Skin epidermis (tissue), 12 donors: ENCODE results near the gene BAHD1.

Source experiments
- H3K27ac ChIP-seq, 21 experiments: fragments of 200-600 bp; sonication (generic) in 11 of 21; one replicate each; pipeline ENCODE4 v1.5.0; 2020; ENCODE audit warnings: mild to moderate bottlenecking in 3 of 21, inconsistent platforms in 2 of 21, moderate library complexity in 2 of 21
- H3K4me3 ChIP-seq, 7 experiments: fragments of 200-600 bp; sonication (generic) in 2 of 7; one replicate each; pipeline ENCODE4 v1.5.0; 2020; ENCODE audit warnings: inconsistent platforms in 2 of 7, mild to moderate bottlenecking in 2 of 7, moderate library complexity in 1 of 7

BAHD1 gene

GRCh38 chr15:40483919-40484318 is 43.2 kb downstream of the BAHD1 start:
- H3K4me3 ChIP-seq = no peak overlapping the region
- no peak overlapping the region for H3K27ac ChIP-seq

- Histone ChIP-seq H3K27ac (no peak overlapping the region), H3K4me3 (no peak overlapping the region)
Measured at GRCh38 chr15:40486066-40486770, 45.5 kb downstream of the BAHD1 start.

GRCh38 chr15:40487816-40488682 is 47.3 kb downstream of the BAHD1 start:
- H3K27ac ChIP-seq = no peak overlapping the region
- no peak overlapping the region for H3K4me3 ChIP-seq

GRCh38 chr15:40489274-40490175 is 48.8 kb downstream of the BAHD1 start:
- Histone ChIP-seq H3K4me3 (peak overlapping the region in 1 of 7 experiments; percentile 19), H3K27ac (peak overlapping the region in 1 of 21 experiments; percentile 44)

- Histone ChIP-seq H3K27ac (peak overlapping the region in 1 of 21 experiments; percentile 42), H3K4me3 (no peak overlapping the region)
Measured at GRCh38 chr15:40493089-40493840, 52.5 kb downstream of the BAHD1 start.

- Histone ChIP-seq H3K4me3 (no peak overlapping the region), H3K27ac (no peak overlapping the region)
Measured at GRCh38 chr15:40495516-40495915, 54.8 kb downstream of the BAHD1 start.

GRCh38 chr15:40498418-40498817 is 57.7 kb downstream of the BAHD1 start:
- H3K27ac ChIP-seq = no peak overlapping the region

GRCh38 chr15:40498891-40499290 is 58.1 kb downstream of the BAHD1 start:
- Histone ChIP-seq H3K4me3 (no peak overlapping the region), H3K27ac (no peak overlapping the region)

More at GRCh38 chr15:40498418-40498817, 57.7 kb downstream of the BAHD1 start:
- H3K4me3 ChIP-seq = no peak overlapping the region

- Histone ChIP-seq H3K27ac (no peak overlapping the region), H3K4me3 (no peak overlapping the region)
Measured at GRCh38 chr15:40499931-40500330, 59.2 kb downstream of the BAHD1 start.

GRCh38 chr15:40500568-40501330 is 60.0 kb downstream of the BAHD1 start:
- no peak overlapping the region for H3K4me3 ChIP-seq
- H3K27ac ChIP-seq = no peak overlapping the region

- no peak overlapping the region for H3K27ac ChIP-seq
- H3K4me3 ChIP-seq = no peak overlapping the region
Measured at GRCh38 chr15:40501487-40501886, 60.7 kb downstream of the BAHD1 start.

GRCh38 chr15:40506964-40507571 is 66.3 kb downstream of the BAHD1 start:
- Histone ChIP-seq H3K27ac (peak overlapping the region in 1 of 21 experiments; percentile 34), H3K4me3 (peak overlapping the region in 2 of 7 experiments; percentile 1 to 4)

GRCh38 chr15:40508216-40508615 is 67.5 kb downstream of the BAHD1 start:
- Histone ChIP-seq H3K4me3 (no peak overlapping the region), H3K27ac (no peak overlapping the region)

- no peak overlapping the region for H3K27ac ChIP-seq
- no peak overlapping the region for H3K4me3 ChIP-seq
Measured at GRCh38 chr15:40510201-40510600, 69.4 kb downstream of the BAHD1 start.

GRCh38 chr15:40511093-40511471 is 70.3 kb downstream of the BAHD1 start:
- Histone ChIP-seq H3K27ac (peak overlapping the region in 14 of 21 experiments; percentile 8 to 85 (median 62)), H3K4me3 (peak overlapping the region; percentile 27 to 50 (median 40))

- peak overlapping the region in 14 of 21 experiments; percentile 8 to 85 (median 62) for H3K27ac ChIP-seq
- peak overlapping the region; percentile 27 to 50 (median 40) for H3K4me3 ChIP-seq
Measured at GRCh38 chr15:40511472-40512133, 70.8 kb downstream of the BAHD1 start.

- Histone ChIP-seq H3K4me3 (no peak overlapping the region), H3K27ac (no peak overlapping the region)
Measured at GRCh38 chr15:40512440-40512839, 71.7 kb downstream of the BAHD1 start.
